ENCODE data around the gene C3orf18. TPM values are rescaled to one million over a fixed set of nuclear protein-coding genes. Genes with fewer than 3 reads are reported as not detected.

Gene C3orf18
- total RNA-seq, 1 donor from 2014 or later, result 13.0 TPM

DNA sequence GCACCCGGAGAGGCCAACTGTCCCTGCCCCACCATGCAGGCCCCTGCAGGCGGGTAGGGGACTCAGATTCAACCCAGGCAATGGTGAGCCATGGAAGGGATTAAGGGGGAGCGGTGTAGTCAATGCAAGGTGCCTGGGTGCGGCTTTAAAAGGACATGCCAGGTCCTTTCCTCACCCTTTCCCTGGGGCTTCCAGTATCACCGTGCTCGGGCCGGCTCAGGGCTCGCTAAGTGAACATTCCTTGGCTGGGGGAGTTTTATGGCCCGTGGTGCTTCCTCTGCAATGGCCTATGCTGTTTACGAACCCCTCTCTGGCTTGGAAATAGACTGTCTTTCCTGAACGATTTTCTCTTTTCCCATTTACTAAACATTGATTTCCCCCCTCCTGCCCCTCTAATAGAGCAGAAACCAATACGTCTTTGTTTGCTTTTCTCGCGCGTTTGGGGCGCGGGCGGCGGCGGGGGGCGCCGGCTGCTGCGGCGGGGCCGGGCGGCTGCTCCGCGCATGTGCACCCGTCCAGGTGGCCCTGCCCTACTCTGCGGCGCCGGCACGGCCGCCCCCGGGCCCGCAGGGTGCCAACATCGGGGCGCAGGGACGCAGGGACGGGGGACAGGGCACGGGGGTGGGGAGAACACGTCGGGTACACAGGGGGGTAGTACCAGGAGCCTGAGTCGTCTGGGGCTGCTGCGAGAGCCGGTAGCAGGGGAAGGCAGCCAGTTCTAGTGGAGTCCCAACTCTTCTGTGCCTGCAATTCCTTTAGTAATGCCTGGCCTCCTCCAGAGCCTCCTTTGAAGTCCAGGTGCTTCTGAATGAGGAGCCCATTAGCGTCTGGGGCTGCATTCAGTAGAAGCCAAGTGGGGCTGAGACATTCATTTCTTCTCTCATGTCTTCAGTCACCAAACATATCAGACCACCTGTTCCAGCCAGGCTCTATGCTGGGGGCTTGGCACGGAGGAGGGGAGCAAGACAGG lies 37.3 kb downstream of the C3orf18 start:
- H3K9me3 Mint-ChIP-seq (ENCODE audit: unreplicated experiment), result peaks cover 10% of the 10 kb centered on the region

DNA sequence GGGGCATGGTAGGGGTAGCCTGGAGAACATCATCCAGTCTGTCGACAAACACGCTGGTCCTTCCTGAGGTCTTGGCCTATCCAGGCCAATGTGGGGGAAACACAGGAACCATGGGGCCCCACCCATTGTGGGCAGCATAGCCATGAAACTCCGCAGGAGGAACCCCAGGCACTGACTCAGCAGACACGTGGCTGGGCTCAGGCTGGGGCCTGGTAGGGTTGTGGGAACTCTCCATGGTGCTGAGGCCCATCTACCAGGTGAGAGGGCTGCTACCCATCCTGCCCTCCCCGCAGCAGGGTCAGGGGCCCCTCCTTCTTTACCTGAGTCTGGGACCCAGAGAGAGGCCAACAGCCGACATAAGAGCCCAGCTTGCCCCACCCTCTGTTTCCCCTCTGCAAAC lies 41.6 kb downstream of the C3orf18 start:
- no peaks in the 10 kb centered on the region for H3K36me3 Mint-ChIP-seq (ENCODE audit: unreplicated experiment)
- peaks cover 28% of the 10 kb centered on the region for H3K4me1 Mint-ChIP-seq (ENCODE audit: low read depth, unreplicated experiment)
- peaks cover 15% of the 10 kb centered on the region for H3K27me3 Mint-ChIP-seq (ENCODE audit: unreplicated experiment)
- H3K27ac Mint-ChIP-seq (ENCODE audit: unreplicated experiment), result no peak overlapping the region
- H3K9me3 Mint-ChIP-seq (ENCODE audit: unreplicated experiment), result peaks cover 3% of the 10 kb centered on the region
- no peak overlapping the region for H3K4me3 Mint-ChIP-seq (ENCODE audit: unreplicated experiment)
- DNase-seq, result no peak
- TF ChIP-seq, protein P1, sequence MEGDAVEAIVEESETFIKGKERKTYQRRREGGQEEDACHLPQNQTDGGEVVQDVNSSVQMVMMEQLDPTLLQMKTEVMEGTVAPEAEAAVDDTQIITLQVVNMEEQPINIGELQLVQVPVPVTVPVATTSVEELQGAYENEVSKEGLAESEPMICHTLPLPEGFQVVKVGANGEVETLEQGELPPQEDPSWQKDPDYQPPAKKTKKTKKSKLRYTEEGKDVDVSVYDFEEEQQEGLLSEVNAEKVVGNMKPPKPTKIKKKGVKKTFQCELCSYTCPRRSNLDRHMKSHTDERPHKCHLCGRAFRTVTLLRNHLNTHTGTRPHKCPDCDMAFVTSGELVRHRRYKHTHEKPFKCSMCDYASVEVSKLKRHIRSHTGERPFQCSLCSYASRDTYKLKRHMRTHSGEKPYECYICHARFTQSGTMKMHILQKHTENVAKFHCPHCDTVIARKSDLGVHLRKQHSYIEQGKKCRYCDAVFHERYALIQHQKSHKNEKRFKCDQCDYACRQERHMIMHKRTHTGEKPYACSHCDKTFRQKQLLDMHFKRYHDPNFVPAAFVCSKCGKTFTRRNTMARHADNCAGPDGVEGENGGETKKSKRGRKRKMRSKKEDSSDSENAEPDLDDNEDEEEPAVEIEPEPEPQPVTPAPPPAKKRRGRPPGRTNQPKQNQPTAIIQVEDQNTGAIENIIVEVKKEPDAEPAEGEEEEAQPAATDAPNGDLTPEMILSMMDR (IDR thresholded peaks at IDR 0.05; ENCODE audit: partially characterized antibody, unreplicated experiment), result no peak

More for the DNA sequence above, 37.3 kb downstream of the C3orf18 start:
- Mint-ChIP-seq H3K4me3 (ENCODE audit: unreplicated experiment) (no peak overlapping the region), H3K4me1 (ENCODE audit: low read depth, unreplicated experiment) (peaks cover 26% of the 10 kb centered on the region), H3K27ac (ENCODE audit: unreplicated experiment) (no peak overlapping the region), H3K36me3 (ENCODE audit: unreplicated experiment) (no peaks in the 10 kb centered on the region), H3K27me3 (ENCODE audit: unreplicated experiment) (peaks cover 15% of the 10 kb centered on the region)
- no peak for DNase-seq
- TF ChIP-seq, protein P1 (IDR thresholded peaks at IDR 0.05; ENCODE audit: partially characterized antibody, unreplicated experiment), result no peak

DNA sequence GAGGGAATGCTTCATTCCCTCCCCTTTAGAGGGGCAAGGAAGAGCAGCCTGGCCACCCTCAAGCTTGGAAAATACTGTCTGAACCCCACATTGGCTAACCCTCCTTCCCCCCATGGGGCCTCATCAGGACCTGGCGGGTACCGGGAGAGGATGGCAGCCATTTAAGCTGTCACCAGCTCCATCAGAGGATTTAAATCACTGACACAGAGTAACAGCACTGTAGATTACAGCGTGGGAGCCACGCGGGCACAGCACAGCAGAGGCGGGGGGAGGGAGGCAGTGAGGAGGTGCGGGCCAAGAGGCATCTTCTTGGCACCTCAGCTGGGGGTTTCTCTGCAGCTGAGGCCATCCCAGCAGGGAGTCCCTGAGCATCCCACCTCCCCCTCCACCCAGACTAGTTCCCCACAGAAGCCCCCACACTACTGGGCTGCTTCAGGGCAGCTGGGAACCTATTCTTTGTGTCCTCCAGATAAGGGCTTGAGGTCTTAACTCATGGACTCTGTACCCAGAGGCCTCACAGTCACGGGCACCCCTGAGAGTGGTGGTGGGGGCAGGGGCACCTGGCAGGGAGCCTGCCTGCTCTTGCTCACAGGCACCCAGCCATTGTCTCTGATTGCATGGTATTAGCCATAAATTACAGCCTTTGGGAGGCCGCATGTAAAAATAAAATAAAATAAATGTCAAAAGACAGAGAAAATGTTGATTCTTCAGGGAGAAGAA lies 42.2 kb downstream of the C3orf18 start:
- TF ChIP-seq, protein P1 (IDR thresholded peaks at IDR 0.05; ENCODE audit: partially characterized antibody, unreplicated experiment), result no peak
- DNase-seq, result no peak
- Mint-ChIP-seq H3K4me3 (ENCODE audit: unreplicated experiment) (no peak overlapping the region), H3K4me1 (ENCODE audit: low read depth, unreplicated experiment) (peaks cover 34% of the 10 kb centered on the region), H3K27me3 (ENCODE audit: unreplicated experiment) (peaks cover 15% of the 10 kb centered on the region), H3K9me3 (ENCODE audit: unreplicated experiment) (peaks cover 6% of the 10 kb centered on the region), H3K27ac (ENCODE audit: unreplicated experiment) (no peak overlapping the region), H3K36me3 (ENCODE audit: unreplicated experiment) (no peaks in the 10 kb centered on the region)

DNA sequence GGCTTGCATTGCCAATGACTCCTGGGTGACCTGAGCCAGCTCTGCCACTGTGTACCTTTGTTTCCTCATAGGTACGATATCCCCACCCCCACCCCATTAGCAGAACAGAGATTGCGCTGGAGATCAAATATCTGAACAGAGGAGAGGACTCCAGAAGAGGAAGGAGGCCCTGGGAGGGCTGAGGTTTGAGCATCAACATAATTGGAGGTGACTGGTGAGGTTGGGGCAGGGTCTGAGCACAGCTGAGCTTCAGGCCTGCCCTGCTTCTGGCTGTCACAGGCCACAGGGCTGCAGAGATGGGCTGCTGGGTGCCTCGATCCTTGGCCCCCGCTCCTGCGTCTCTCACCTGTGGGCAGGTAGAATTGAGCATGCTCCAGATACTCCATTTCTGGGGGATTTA lies 42.8 kb downstream of the C3orf18 start:
- H3K27ac Mint-ChIP-seq (ENCODE audit: unreplicated experiment), result no peak overlapping the region
- H3K36me3 Mint-ChIP-seq (ENCODE audit: unreplicated experiment), result no peaks in the 10 kb centered on the region
- no peak for DNase-seq
- TF ChIP-seq, protein P1 (IDR thresholded peaks at IDR 0.05; ENCODE audit: partially characterized antibody, unreplicated experiment), result no peak
- no peak overlapping the region for H3K4me3 Mint-ChIP-seq (ENCODE audit: unreplicated experiment)
- peaks cover 32% of the 10 kb centered on the region for H3K4me1 Mint-ChIP-seq (ENCODE audit: low read depth, unreplicated experiment)
- H3K9me3 Mint-ChIP-seq (ENCODE audit: unreplicated experiment), result peaks cover 6% of the 10 kb centered on the region
- H3K27me3 Mint-ChIP-seq (ENCODE audit: unreplicated experiment), result peaks cover 15% of the 10 kb centered on the region

Data from glutamatergic neuron (in vitro differentiated cells).